Measurements from ENCODE around the gene SYF2.

DNA sequence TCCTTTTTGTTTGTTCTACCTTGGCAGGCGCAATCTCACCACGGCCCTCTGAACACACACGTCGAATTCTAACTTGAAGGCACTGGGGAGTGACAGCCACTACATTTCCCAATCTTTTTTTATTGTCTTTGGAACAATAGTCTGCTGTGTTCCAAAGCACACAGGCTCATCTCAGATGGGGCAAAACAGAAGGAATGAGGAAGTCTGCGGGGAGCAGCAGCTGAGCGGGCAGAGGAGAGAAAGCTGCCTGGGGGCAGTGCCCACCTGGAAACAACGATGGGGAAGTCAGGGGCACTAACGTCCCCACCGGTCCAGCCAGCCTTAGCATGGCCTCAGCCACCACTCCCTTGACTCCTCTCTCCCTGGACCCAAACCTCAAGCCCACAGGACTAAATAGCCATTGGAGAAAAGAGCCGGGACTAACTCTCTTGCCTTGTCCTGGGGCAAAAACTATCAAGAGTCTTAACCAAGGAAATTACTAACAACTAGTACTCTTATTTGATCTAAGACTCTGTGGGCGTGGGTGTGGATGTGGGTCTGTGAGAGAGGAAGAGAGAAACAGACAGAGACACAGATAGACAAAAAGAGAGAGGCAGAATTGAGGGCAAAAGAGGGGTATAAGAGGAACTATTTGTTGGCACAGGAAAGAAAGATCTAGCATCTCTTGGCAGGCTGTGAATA, 34.2 kb downstream of the SYF2 start:
- TF ChIP-seq, protein P1, sequence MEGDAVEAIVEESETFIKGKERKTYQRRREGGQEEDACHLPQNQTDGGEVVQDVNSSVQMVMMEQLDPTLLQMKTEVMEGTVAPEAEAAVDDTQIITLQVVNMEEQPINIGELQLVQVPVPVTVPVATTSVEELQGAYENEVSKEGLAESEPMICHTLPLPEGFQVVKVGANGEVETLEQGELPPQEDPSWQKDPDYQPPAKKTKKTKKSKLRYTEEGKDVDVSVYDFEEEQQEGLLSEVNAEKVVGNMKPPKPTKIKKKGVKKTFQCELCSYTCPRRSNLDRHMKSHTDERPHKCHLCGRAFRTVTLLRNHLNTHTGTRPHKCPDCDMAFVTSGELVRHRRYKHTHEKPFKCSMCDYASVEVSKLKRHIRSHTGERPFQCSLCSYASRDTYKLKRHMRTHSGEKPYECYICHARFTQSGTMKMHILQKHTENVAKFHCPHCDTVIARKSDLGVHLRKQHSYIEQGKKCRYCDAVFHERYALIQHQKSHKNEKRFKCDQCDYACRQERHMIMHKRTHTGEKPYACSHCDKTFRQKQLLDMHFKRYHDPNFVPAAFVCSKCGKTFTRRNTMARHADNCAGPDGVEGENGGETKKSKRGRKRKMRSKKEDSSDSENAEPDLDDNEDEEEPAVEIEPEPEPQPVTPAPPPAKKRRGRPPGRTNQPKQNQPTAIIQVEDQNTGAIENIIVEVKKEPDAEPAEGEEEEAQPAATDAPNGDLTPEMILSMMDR (conservative IDR thresholded peaks at IDR 0.05; ENCODE audit: low read length): no peak
- no peak for TF ChIP-seq EZH2phosphoT487 (IDR thresholded peaks at IDR 0.05; ENCODE audit: borderline replicate concordance, low read depth, low read length)
